HG02973 (cell line): ENCODE data around the gene KIF6.

Experiments
- ATAC-seq: cut with Tn5 transposase; IDR thresholded peaks from one replicate; pipeline ENCODE4 v1.9.1; 2021; ENCODE audit warnings: moderate library complexity; ENCODE audit not compliant: unreplicated experiment

The KIF6 gene

DNA sequence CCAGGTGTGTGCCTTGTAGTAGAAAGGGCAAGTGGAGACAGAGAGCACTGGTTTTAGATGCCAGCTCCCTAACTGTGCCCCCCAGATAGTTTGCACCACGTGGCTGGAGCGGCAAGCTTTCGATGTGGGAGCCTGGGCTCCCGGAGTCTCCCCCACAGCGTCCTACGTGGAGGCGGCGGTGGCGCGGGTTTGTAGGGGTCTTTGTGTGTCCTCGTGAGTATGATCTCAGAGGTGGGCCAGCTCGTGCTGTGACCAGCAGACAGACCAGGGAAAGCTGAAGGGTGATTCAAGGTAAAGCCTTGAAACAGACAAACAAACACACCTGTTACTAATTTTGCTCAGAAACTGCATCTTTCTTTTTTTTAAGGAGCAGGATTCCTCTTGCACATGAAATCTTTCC is 397.1 kb downstream of the KIF6 start:
- ATAC-seq = no peak

DNA sequence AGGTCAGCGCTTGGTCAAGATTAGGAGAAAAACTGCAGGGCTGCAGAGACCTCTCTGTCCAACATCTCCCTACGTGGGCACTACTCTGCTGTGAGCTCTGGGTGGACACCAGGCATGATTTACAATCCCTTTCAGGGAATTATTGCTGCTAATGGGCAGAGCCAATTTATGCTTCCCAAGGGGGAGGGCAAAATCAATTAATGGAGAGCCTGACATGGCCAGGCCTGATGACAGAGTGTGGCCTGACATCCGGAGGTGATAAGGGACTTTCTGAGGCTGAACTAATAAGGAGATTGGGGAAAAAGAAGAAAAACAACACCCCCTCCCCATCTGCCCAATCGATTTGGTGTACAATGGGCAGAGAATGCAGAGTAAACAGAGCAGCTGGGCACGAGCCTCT is 397.7 kb downstream of the KIF6 start:
- ATAC-seq = no peak

DNA sequence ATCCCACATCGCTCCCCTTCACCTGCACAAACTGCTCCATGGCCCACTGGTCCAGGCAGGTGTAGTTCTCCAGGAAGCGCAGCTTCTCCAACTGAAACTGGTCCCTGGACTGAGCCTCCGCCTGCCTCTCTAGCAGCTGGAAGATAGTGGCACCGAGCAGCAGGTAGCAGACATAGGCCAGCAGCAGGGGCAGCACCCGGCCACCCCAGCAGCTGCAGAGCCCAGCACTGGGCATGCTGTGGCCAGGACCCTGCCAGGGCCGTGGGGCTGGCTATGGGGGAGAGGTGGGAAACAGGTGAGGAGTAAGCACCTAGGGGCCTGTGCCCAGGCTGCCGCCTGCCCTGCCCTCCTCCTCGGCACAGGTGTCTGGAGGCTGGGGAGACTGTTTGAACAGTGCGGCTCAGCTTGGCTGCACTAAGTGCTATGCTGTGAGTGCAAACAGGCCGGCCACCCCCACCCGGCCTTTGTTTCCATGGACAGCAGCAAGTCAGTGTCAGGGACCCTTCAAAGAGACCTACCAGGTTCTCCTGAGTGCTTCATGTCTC is 402.8 kb downstream of the KIF6 start, which contains the start of gene KCNK16:
Gene KCNK16, minus strand, starts transcription at position 397 of the 545 bp plus-strand sequence. Its CDS starts 162 bp downstream, at position 235.
- ATAC-seq = no peak

DNA sequence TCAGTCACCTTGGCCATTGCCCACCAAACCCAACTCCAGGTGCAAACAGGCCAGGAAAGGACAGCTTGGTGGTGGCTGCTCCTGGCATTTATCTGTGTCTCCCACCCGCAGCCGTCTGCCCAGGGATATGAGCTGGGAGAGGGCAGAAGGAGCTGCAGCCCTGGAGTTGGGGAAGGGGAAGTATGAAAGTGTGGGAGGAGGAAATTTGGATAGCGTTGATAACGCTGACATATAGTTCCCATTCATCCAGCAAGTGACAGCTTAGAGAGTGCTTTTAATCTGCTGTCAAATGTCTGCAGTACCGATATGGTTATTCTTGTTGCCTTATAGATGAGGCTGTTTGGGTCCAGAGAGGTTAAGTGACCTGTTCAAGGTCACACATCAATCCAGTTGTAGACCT is 403.4 kb downstream of the KIF6 start:
- no peak for ATAC-seq

DNA sequence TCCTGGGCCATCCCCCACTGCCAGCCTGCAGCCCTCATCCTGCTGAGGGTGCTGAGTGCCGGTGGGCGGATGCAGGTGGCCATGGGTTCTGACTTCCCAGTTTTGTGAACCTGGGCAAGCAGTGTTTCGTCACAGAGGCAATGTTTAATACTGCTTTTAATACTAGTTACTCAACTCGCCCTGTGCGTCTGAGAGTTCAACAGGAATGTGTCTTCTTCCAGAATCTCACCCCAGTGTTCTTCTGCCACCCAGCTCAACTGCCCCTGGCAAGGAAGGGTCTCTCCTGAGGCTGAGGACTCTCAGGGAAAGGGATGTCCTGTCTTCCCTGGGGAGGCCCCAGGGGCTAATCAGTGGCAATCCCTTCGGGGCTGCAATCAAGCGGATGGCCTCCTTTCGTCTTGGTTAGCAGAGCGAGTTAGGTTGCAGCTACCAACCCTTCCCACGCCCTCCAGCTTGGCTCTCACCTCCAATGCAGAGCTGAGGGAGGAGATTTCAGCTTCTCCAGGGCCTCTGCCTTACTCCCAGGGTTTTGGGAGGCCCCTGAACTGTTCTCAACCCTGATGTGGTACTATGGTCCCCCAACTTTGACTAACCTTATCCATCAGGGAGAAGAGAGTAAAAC is 404.7 kb downstream of the KIF6 start:
- ATAC-seq = no peak

DNA sequence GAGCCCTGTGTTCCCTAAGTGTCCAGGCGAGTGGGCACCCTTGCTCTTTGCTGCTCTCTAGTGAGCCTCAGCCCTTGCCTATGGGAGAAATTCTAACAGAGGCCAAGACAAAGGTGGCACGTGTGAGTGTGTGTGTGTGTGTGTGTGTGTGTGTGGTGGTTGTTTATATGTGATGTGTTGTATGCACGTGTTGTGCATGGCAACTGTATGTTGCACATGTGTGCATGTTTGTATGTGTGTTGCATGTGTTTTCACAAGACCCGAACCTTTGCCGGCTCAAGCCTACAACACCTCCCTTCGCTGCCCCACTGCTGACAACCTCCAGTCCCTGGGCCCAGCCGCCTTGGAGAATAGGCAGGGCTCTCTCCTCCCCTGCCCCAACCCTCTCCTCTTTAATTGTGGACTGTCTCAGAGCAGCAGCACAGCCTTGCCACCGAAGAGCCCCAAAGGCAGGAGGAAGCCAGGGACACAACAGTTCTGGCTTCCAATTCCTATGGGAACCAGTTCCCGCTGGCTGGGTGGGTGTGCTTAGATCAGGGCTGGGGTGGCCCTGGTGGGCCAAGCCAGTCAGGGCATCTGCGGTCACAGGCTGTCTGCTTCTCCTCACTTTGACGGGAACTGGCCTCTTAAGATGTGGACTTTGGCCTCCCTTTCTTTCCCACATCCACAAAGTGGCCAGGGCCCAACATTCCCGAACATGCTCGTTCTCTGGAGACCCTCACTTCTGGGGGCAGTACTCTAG is 405.4 kb downstream of the KIF6 start:
- no peak for ATAC-seq

DNA sequence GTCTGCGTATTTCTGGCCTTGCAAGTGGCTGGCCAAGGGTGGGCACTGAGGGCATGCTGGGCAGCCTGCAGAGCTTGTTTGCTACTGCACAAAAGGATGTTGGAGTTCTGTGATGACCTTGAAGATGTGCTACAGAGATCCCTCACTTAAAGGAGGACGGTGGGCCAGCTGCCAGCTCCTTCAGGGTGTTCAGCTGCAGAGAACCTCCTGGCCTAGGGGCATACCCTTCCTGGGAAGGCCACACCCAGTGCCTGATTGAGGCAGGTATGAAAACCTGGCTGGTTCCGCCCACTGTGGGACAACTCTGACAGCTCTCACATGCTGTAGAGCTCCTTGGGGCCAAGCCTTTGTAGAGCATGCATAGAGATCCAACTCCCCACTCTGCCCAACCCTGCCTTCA is 408.0 kb downstream of the KIF6 start:
- no peak for ATAC-seq

DNA sequence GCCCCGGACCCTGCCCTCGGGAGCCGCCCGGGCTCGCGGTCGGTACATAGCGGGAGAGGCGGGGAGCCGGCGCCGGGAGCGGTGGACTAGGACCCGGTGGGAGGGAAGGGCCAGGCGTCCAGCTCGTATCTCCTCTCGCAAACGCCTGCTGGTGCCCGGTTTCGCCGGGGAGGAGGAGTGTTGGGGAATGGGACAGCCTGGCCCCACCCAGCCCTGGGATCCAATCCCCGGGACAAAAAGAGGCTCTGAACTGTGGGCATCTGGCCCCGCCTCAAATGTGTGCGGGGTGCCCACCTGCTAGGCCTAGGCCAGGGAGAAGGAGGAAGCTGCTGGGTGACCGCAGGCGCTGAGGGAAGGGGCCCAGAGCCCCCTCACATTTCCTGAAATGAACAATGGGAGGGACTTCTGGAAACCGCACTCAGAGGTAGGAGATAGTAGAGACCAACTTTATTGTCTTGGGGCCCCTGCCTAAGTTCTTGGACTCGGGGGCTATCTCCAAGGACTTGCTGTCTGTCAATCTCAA is 410.9 kb downstream of the KIF6 start, which contains the start of gene KCNK17:
Gene KCNK17, minus strand, starts transcription at position 147 of the 523 bp plus-strand sequence. Its CDS starts 99 bp downstream, at position 48.
- no peak for ATAC-seq

DNA sequence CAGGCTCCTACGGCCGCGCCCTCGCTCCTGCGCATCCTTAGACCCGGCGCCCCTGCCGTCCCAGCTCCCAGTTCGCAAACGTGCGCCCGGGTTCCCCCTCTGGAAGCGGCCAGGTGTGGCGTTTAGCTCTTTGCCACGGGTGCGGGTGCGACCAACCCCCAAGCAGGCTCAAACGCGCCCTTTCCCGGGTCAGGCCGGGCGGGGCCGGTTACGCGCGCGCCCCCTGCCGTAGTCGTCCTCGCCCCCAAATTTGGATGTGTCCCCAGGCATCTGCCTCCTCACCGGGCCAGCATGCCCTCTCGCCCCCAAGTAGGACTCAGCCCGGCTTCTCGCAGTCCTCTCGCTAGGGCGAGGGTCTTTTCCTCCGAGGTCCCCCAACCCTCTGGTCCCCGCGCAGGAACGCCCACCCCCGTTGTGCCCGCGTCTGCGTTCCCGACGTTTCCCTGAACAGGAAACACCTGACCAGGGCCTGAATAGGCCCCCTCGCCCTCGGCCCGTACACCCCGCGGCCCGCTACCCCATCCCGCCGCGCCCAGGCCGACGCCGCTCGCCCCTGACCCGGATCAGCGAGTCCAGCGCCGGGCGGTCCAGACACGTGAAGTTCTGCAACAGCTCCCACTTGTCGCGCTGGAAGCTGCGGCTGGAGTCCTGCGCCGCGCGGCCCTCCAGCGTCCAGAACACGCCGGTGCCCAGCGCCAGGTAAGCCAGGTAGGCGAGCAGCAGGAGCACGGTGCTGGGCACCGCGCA is 411.5 kb downstream of the KIF6 start:
- no peak for ATAC-seq

DNA sequence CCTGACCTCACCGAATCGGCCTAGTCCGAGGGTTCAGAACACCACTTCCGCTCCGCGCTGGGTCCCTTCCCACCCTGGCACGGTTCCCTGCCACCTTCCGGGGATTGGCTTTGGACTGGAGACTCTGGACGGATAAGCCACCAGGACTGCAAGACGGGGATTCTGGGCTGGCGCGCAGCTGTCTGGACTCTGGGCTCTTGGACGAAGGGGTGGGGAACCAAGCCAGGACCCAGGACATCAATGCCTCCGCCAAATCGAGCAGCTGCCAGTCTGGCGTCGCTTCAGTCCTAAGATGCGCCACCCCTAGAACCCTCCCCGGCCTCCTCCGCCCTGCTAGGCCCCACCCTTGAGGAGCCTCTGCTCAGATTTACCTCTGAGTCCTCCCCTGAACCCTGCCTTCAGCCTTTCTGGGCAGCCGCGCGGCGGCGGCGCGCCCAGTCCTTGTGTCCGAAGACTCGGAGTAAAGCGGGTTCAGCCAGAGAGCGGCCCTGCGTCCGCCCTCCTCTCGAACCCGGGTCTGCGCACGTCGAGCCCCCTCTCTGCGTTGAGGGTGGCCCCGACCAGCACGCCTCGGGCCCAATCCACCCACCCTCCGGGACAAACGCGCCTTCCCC is 412.2 kb downstream of the KIF6 start:
- no peak for ATAC-seq

DNA sequence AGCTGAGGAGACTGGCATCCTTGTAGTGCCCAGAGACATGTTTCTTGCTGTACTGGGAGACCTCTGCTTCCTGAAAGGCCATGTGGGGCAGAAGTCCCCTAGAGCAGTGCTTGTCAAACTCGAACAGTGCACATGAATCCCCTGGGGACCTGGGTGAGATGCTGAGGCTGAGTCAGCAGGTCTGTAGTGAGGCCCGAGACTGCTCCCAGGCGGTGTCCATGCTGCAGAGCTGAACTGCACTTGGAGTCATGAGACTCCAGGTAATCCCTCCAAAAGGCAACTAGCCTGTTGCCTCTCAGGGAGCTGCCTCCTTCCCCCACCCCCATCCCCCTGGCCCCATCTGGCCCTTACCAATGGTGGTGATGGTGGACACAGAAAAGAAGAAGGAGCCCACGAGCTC is 414.7 kb downstream of the KIF6 start:
- ATAC-seq = no peak

DNA sequence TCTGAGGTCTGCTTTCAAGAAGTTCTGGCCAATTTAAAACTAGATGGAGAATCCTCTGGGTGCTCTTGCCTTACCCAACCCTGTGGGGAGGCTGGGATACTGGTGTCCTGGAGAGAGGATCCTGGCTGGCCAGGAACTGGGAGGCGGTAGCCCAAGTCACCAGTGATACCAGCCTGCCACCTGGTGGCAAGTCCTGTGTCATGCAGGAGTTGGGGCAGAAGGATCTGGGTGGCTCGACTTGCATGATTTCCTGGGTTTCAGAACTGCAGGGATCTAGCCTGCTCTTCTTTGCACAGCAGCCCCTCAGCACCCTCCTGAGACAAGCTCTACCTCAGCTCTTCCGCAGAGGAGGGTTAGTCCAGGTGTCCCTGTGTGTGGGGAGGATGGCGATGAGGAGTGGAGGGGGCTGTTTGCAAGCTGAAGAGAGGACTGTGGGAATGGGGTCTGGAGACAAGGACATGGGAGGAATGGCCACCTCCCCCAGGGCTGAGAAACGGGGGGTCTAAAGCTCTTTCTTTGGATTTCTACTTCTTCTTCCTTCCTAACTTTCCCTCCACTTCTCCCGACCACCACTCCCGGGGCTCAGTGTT is 415.2 kb downstream of the KIF6 start:
- ATAC-seq = no peak

DNA sequence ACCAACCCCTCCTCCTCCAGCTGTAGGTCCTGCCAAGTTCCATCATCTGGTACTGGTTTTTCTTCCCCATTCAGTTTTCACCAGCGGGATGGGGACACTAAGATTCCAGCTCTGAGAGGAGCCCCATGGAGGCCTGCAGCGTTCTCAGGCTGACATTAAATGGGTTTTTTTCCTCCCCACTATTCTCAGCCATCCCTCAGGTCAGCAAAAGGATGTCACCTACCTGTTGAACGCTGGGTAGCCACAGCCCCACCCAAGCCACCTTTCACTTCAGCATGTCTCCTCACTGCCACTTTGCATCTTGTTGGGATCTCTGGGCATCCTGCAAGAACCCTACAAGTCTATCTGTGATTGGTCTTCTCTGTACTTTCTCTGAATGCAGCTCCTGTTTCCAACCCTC is 417.7 kb downstream of the KIF6 start:
- ATAC-seq = no peak

DNA sequence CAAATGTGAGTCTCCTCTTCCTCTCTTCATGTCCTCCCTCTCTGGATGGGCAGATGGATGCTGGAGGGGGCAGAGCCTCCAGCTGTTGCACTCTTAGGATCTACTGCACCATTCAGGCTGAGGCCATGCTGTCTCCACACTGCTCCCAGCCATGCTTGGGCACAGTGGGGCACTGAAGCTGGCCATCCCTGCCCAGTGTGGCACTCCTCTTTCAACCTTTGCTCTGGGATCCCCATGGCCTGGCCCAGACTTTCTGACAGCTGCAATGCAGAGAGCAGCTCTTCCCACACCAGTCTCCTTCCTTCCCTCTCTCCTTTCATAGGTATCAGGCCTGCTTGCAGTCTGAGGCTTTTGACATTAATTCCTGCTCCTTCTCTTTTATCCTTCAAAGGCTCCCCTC is 420.3 kb downstream of the KIF6 start:
- ATAC-seq = no peak

DNA sequence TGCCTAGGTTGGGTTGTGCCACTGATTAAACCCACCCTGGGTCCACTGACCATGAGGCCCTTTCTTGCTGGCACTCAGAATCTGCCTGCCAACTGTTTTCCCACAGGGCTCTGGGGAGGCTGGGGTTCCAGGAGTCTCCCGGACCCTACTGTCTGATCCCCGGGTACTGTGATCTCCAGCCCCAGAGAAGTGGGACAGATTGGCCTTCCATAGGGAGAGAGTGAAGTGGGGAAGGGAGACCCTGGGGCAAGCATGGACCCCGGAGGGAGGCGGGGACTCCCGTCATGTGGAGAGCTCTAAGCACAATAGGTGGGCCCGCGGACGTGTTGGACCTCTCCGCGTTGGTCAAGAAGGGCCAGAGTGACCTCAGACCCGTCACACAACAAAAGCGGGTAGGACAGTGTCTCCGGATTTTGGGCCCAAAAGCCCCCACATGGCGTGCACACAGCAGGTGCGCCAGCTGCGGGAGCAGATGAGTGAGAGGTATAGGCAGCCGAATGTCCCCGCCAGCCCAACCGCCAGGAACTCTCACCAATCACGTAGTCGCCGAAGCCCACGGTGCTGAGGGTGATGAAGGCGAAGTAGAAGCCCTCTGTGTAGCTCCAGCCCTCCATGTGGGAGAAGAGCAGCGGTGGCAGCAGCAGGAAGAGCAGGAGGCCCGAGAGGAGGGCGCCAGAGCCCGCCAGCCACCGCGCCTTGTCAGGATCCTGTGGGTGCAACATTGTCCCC is 421.6 kb downstream of the KIF6 start:
- ATAC-seq = no peak

DNA sequence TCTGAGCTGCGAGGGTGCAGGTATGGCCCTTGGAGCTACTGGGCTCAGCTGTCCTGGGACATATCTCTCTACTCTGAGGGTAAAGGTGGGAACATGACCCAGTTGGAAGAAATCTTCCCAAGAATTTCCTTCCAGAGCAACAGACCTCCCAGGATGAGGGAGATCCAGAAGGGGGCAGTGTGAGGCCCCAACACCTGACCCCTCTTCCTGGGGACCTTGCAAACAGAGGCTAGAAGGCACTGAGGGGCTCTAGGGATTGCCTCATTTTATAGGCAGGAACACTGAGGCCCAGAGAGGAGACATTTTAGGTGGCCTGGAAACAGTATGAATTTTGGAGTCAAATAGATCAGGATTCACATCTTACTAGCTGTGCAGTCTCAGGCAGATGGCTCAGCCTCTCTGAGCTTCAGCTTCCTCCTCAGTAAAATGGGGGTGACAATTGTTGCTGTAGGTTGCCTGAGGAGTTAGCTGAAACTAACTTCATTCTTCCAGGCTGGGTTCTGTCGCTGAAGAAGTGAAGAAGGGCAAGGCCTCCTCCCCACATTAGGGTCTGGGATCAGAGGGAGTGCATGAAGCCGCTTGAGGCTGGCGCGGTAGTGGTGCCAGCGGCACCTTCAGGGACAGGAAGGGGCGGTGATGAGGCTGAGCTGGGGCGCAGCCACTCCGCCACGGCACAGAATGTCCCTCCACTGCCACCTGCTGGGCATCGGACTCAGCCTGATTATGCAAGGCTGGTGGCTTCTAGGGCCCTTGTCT is 422.4 kb downstream of the KIF6 start:
- ATAC-seq = peak; percentile 72

DNA sequence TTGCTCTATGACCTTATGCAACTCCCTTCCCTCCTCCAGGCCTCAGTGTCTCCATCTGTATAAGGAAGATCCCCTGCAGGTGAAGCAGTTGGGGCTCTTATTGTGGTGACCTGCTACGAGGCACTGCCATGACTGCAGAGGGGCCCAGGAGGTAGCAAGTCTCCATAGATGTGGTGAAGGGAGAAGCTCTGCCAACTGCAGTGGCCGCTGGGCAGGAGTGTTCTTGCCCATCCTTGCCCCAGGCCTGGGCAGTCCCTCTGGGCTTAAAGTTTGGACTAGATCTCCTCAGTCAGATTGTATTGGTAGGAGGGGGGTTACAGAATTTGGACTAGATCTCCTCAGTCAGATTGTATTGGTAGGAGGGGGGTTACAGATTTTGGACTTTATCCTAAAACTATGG is 423.2 kb downstream of the KIF6 start:
- no peak for ATAC-seq

DNA sequence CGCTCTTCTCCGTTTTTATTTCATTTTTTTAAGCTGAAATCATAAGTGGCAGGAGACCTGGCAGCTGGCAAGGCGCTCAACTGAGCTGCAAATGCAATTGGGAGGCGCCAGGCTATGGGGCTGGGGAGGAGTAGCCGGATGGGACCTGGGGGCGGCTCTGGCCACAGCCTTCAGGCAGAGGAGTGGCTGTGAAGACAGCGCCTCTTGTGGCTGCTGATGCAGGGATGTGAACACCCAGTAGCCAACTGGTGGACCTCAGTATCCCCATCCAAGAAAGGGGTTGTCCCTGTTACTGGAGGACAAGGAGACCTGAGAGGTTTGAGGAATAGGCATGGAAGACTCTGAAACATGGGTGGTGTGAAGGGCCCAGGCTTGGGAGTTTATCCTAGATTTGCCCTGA is 423.6 kb downstream of the KIF6 start:
- ATAC-seq = no peak

DNA sequence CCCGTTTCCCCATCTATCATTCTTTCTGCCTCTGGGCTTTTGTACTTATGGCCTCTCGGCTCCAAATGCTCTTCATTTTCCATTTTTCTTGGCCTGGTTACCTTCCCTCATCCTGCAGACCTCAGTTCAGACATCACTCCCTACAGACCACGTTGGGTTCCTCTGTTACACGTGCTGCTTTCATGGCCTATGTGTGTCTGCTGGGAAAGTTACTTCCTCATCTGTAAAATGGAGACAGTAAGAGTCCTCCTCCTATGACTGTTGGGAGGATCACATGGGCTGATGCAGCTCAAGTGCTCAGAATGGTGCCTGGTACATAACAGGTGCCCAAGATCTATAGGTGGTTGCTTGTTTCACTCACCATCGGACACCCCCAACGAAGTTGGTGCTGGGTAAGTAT is 424.5 kb downstream of the KIF6 start:
- ATAC-seq = no peak
